Stimulated activated CD8-positive, alpha-beta memory T cell treated with anti-CD3 and anti-CD28 coated beads, Interleukin-4, amount 100 ng/mL, for 4 hours (primary cell): Measurements from ENCODE around the gene ASPSCR1.

Experiments
- DNase-seq, 2 donors: peaks; one replicate each; pipeline ENCODE4 v3.0.0-alpha.2; 2020; ENCODE audit warnings: low read depth in 2 of 2, low spot score in 1 of 2

ASPSCR1 gene

DNA sequence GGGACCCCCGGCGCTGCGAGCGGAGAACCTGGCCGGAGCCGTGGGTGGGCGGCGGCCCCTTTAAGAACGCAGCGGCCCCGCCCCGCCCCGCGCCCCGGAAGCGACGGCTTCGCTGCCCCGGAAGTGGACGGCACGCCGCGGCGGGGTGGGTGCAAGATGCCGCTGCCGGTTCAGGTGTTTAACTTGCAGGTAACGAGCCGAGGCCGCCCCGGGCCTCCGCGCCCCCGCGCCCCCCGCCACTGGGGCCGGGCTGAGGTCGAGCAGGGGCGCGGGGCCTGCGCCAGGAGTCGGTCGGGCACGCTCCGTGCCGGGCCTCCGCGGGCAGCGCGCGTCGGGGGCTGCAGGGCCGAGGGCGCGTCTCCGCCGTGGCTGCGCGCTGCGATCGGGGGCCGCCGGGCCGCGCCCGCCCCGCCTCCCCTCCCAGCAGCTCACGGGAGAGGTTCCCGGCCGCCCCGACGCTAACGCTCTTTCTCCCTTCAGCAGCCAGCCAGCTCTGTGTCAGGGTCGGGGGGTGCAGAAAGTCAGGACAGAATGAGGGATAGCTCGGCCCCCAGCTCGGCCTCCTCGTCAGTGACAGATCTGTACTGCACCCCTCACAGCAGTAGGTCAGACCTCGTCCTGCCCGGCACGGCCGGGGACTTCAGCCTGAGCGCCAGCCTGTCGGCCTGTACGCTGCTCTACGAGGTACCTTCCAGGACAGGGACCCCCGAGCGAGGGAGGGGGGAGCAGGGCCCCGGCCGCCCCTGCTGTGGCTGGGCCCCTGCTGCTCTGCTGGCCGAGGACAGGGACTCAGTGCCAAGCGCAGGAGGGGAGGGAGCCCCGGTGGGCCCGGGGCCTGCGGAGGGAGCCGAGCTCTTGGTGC is 74.6 kb downstream of the ASPSCR1 start, which contains the start of the genes GPS1 and RFNG:
GPS1 (plus strand) TSS at position 123 of the 862 bp plus-strand sequence; CDS start at position 157, 34 bp downstream.
RFNG (minus strand) TSS at position 36 of the 862 bp plus-strand sequence. CDS start 45 bp downstream, outside the sequence.
- DNase-seq, result peak; percentile 60 to 61

DNA sequence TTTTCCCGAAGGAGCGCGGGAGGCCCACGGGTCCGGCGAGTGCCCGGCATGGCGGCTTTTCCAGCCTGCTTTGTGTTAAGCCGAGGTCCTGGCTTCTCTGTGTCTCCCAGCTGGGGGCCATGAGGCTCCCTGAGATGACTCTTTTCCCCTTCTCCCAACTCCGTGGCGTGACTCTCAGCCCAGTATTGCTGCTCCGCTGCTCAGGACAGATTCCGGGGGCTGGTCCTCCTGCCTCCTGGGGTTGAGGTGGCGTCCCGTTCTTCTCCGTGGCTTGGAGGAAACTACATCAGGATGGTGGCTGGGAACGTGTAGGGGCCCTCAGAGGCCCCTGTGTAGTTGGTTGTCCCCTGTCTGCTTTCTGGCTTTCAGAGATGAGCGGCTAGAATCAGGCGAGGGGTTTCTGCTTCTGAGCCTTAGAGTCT is 75.2 kb downstream of the ASPSCR1 start:
- DNase-seq, result no peak

DNA sequence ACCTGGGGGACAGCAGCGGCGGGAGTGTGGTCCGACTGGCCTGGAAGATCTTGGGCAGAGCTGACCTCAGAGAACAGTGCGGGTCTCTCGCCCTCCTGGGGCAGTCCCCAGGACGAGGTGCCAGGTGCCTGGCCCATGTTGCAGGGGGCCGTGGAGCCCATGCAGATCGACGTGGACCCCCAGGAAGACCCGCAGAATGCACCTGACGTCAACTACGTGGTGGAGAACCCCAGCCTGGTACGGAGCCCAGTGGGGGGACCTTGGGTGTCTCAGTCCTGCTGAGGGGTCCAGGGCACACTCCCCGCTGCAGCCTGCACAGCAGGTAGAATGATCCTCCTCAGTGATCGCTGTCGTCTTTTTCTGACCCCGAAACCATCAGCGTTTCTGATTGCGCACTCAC is 75.7 kb downstream of the ASPSCR1 start:
- no peak for DNase-seq

DNA sequence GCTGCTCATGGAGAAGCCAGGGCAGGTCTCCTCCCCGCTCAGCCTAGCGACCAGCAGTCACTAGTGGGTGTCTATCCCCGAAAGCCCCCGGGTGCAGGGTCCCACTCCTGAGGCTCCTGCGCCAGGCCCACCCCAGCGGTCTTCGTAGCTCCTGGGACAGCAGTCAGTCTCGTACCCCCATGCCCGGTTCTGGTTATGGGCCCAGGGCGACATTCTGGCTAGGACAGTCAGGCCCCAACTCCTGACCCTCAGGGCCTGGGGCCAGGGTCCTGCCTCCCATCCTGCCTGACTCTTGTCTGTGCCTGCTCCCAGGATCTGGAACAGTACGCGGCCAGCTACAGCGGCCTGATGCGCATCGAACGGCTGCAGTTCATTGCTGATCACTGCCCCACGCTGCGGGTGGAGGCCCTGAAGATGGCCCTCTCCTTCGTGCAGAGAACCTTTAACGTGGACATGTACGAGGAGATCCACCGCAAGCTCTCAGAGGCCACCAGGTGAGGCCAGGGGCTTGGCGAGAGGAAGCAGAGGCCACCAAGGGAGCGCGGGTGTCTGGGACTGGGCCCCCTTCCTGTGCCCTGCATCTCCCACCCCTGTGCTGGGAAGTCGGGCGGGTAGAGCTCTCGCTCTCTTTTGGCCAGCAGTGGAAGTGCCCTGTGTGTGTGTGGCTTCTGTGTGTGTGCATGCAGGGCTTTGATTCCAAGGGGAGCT is 76.3 kb downstream of the ASPSCR1 start:
- no peak for DNase-seq

DNA sequence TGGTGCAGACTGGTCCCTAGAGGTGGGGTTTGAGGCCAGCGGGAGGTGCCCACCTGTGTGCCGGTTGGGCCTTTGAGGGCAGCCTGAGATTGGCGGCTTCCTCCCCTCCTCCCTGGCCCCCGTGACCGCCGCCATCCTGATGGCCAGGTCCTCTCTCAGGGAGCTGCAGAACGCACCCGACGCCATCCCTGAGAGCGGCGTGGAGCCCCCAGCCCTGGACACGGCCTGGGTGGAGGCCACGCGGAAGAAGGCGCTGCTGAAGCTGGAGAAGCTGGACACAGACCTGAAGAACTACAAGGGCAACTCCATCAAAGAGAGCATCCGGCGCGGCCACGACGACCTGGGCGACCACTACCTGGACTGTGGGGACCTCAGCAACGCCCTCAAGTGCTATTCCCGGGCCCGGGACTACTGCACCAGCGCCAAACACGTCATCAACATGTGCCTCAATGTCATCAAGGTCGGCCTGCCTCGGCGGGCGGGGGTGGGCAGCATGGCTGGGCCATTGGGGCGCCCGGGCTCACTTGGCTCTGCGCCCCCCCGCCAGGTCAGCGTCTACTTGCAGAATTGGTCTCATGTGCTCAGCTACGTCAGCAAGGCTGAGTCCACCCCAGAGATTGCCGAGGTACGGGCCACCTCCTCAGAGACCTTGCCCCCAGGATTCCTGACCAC is 77.1 kb downstream of the ASPSCR1 start:
- DNase-seq, result no peak

DNA sequence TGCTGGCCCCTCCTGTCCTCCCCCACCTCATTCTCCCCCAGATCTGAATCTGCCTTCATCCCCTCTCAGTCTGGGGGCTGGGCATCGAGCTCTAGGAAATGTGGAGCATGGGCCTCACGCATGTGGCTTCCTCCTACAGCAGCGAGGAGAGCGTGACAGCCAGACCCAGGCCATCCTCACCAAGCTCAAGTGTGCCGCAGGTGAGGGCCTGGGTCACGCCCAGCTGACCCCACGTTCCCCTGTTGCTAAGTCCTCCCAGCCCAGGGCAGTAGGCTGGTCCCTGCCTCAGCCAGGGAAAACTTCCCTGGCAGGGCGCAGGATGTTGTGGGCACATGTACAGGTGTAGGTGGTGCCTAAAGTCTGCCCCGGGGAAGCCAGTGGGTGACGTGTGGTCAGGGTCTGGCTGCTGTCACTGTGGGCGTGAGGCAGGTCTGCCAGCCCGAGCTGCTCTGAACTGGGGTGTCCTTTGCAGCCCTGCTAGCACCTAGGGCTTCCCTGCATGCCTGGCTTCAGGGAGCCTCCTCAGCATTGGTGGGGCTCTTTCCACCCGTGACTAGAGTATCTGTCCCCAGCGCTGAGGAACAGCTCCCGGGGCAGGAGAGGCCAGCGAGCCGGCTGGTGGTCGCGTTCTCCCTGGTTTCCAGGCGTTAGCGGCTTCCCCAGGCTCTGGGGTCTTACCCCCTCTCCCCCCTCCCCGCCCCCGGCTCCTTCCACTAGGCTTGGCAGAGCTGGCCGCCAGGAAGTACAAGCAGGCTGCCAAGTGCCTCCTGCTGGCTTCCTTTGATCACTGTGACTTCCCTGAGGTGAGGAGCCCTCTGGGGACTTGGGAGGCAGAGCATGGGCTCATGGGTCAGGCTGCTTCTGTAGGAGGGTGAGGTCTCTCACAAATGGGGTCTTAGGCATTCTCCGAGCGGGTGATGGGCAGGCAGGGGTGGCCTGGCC is 77.9 kb downstream of the ASPSCR1 start:
- DNase-seq, result no peak

DNA sequence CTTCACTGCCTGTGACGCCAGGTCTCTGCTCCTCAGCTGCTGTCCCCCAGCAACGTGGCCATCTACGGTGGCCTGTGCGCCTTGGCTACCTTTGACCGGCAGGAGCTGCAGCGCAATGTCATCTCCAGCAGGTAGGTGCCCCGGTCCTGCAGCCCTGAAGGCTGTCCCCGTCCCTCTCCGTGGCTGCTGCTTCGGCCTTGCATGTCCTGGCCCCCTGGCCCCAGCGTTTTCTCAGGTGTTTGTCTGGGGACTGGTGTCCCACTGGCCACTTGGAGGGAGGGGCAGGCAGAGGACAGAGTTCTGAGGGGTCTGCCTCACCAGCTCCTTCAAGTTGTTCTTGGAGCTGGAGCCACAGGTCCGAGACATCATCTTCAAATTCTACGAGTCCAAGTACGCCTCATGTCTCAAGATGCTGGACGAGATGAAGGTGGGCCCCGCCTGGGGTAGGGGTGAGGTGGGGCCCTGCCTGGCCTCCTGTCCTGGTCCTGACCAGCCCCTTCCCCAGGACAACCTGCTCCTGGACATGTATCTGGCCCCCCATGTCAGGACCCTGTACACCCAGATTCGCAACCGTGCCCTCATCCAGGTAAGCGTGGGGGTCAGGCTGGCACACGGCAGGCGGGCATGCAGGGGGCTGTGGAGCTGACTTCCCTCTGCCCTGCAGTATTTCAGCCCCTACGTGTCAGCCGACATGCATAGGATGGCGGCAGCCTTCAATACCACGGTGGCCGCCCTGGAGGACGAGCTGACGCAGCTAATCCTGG is 78.7 kb downstream of the ASPSCR1 start:
- DNase-seq, result no peak

DNA sequence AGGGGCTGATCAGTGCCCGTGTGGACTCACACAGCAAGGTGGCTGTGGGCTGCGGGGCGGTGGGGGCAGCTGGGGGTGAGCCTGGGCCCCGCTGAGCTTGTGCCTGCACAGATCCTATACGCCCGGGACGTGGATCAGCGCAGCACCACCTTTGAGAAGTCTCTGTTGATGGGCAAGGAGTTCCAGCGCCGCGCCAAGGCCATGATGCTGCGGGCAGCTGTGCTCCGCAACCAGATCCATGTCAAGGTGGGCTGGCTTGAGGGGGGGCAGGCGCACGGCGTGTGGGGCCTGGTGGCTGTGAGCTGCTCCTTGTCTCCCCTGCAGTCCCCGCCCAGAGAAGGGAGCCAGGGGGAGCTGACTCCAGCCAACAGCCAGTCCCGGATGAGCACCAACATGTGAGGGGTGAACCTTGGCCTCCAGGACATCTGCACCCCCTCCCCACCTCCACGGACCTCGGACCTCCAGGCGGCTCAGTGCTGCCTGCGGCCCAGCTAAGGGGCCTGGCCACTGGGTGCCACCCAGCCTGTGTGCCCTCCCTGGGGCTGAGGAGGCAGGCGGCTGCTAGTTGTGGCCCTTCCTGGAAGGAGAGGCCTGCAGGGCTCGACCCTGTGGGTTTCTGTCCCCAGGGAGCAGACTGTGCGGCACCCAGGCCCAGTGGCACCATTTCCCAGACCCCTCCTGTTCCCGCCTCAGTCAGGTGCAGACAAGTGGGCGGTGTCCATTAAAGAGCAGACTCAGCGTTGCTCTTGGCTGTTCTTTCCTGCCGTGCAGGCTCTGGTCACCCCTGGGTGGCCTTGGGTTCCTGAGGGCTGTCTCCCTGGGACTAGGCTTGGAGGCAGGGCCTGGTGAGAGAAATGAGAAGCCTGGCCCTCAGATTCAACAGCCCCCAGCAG is 79.5 kb downstream of the ASPSCR1 start:
- no peak for DNase-seq

DNA sequence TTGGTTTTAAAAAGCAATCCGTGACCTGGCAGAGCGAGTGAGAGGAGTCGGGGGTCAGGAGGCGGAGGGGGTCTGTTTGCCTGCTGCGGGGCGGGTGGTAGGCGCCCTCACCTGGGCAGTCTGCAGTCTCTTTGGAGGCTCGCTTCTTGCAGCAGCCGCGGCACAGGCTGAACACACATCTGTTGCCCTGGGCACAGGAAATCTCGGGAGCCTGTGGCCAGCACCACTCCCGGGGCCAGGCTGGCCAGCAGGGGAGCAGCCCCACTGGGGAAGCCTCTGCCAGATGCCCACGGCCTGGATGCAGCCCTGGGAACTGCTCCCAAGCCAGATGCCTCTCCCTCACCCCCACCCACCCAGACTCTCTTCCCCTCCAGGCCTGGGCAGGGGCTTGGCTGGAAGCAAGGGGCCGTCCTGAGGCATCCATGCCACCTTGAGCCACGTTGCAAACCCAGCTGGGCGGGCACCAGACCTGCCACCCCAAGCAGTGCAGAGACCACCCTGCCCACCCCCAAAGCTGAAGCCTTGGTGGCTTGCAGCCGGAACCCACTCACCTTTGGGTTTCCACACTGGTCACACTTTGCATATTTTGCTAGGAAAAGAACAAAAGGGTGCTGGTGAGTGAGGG is 80.9 kb downstream of the ASPSCR1 start:
- no peak for DNase-seq

DNA sequence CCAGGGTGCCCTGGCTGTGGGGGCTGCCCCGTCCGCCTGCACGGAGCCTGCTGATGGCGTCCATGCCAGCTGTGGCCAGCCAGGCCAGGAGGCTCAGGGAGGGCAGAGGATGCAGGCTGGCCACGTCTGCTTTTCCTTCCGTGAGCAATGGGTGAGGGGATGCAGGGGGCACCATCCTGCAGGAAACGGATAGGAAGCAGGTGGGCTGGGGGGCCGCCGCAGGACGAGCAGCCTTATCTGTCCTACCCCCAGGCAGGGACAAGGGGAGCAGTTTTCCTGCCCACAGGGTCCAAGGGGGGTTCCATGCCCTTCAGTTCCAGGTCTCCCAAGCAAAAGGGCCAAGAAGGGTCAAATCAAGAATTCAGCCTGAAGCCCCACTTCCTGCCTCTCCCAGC is 81.4 kb downstream of the ASPSCR1 start:
- DNase-seq, result no peak

DNA sequence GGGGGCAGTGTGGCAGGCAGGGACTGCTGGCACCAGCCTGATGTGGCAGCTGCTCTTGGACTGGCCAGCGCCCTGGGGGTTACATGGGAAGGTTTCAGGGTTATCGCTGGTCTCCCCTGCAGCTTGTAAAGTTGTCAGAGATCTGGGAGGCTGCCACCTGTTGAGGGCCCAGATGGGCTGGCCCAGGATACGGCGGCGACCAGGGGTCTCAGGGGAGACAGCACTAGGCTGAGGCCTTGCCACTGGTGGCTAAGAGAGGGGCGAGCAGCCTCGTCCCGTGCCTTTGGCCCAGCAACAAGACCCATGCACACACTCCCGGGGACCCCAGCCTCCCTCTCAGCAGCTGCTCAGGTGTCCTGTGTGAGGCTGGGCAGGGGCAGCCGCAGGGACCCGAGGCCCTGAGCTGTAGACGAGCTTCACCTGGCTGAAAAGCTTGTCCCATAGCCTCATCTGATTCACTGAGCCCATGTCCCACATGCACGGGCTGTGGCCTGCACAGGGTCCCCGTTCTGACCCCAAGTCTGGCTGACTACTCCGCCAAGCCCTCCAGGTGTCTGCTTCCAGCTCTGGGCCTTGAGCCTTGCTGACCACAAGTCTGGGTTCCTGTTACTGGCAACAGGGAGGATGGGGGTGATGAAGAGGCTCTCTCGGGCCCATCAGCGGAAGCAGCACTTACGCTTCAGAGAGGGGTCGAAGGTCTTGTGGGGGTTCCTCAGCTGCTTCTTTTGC is 82.0 kb downstream of the ASPSCR1 start:
- no peak for DNase-seq

DNA sequence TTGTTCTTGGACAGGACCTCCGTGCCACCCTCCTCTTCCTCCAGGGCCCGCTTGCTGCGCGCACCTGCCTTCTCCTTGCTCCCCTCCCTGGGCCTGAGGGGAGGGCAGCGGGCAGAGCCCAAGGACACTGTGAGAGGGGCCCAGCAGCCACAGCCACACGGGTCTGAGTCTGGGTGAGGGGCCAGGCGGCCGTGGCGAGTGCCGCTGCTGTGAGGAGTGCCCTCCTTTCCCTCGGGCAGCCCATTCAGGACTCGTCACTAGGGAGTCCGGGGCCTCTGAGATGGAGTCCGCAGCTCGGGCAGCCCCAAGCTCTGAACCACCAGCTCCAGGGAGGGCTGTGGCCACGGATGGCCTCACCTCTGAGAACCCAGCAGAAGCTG is 82.6 kb downstream of the ASPSCR1 start:
- DNase-seq, result no peak

DNA sequence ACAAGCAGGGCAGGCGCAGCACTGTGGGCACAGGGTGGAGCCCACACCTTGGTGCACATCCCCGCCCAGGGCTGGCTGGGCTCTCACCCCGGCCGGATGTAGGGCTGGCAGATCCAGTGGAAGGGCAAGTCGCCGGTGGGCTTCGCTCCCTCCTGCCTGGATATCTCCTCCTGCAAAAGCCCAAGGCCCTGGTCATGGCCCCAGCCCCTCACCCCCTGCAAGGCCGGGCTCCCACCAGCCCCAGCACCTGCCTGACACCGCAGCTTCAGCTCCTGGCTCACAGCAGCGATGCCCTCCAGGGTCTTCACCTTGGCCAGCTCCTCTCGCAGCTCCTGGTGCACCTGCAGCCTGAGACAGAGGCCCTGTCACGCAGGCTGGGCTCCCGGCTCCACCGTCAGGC is 83.2 kb downstream of the ASPSCR1 start:
- DNase-seq, result no peak

DNA sequence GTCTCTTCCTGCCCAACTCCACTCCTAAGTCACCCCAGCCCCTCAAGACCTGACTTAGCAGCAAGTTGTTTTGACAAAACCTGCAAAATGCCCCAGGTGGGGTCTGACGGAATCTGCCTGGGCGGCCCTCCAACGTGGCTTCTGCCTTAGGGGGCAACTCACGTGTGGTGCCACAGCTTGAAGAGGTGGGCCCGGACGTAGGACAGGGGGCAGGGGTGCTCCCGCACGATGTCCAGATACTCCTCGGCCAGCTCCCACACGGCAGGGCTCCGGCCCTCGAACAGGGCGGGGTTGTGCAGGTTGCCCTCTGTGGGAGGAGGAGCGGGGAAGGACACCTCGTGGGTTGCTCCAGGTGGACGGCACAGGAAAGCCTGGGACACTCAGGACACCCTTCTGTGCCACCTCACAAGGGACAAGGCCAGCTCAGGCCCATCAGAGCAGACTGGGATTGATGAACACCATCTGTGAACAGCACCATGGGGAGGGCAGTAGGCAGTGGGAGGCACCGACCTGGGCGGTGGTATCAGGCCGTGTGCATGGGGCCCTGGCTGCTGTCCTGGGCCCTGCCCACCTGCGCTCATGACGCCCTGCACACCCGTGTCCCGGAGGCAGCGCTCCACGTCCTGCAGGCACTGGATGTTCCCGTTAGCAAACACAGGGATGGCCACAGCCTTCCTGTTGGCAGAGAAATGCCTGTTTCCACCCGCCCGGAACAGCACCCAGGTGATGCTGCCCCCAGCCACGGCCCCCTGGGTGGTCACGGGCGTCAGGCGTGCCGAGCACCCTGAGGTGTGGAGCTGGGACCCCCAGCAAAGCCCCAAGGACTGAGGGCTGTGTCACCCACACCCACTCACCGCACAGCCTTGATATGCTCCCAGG is 83.9 kb downstream of the ASPSCR1 start:
- no peak for DNase-seq

DNA sequence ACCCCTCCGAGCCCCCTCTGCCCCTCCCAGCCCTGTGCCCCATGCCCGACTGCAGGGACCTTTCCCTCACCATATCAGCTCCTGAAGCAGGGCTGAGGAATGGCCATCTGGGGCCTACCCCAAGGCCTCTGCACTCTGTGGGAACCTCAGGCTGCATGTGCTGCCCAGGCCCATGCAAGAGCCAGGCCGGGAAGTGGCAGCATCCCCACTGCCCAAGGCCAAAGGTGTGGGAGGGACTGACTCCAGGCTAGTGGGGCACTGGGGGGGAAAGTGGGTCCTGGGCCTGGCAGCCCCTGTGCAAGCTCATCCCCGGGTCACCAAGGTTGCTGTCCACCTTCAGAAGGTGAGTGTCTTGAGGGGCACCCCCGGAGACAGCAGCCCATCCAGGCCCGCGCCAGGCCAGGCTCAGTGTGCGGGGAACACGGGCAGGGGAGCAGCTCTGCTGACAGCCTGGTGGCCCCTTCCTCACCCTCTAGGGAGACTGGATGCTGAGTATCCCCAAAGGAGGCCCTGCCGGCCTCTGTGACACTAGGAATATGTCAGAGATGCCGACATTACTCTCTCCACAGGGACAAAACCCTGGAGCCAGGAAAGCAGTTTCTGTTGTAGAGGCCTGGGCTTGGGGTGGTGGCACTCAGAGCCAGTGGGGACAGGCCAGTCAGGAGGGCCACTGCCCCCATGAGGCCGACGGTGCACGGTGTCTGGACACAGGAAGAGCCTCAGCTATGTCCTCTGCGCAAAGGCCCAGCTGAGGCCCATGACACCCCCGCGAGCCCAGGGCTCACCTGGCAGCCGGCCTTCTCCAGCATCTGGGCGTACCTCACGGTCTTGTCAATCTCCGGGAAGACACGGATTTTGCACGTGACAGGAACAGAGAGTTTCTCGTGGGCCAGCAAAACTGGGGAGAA is 84.9 kb downstream of the ASPSCR1 start:
- no peak for DNase-seq

DNA sequence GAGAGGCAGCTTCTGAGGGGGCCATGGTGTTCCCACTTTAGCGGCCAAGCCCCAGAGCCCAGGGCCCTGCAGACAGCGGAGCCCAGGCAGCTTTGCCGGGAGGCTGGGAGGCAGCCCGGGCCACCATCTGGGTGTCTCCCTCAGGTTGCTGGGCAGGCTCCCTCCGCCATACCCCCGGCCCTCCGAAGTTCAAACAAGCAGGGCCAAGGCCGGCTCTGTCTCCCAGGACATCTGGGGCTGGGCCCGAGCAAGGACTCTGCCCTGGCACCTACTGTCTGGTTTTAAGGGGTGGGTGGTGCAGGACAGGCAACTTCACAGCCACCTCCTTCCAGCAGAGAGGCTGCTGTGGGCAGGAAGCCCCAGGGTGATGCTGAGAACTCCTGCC is 85.5 kb downstream of the ASPSCR1 start:
- no peak for DNase-seq
